HCT116 (cell line): Measurements from ENCODE around the gene YAE1. TPM values are rescaled to one million over a fixed set of nuclear protein-coding genes. Genes with fewer than 3 reads are reported as not detected.

Experiments used
- ATAC-seq: fragments of 200-7000 bp; cut with Tn5 transposase; 2 replicates; pipeline ENCODE4 v1.9.1; 2020; ENCODE audit warnings: mild to moderate bottlenecking, moderate library complexity
- BruUV-seq: library from RNA; stranded (reverse); fragments of 400-500 nt; replicated peaks from 2 replicates; lab custom pipeline; 2021; lab: Mats Ljungman, UMichigan
- CTCF ChIA-PET: fragments of 300-600 bp; sonication (Branson Sonifier 250); formaldehyde crosslinking; loops from one replicate; lab custom pipeline; 2021; ENCODE audit warnings: antibody characterized with exemption; lab: Charles Lee
- POLR2A ChIA-PET: fragments of 300-600, 350-600 bp; sonication (Branson Sonifier 250); formaldehyde crosslinking; loops from one replicate; lab custom pipeline; 2021; ENCODE audit warnings: antibody characterized with exemption; lab: Charles Lee
- RAD21 ChIA-PET, 2 experiments: fragments of 300-600 bp; sonication (Branson Sonifier 250); formaldehyde crosslinking; loops; one replicate each; lab custom pipeline; 2023; ENCODE audit warnings: low total read pairs in 2 of 2; ENCODE audit not compliant: uncharacterized antibody in 2 of 2, unreplicated experiment in 2 of 2, low non-redundant PET in 1 of 2; lab: Charles Lee
- DNase-seq: peaks from one replicate; pipeline ENCODE4 v3.0.0-alpha.2; 2010; ENCODE audit warnings: low read depth, low spot score
- H2AFZ ChIP-seq: fragments of 200-600 bp; shearing (Covaris generic), sonication (generic); 2 replicates; pipeline ENCODE4 v1.6.1; 2017; ENCODE audit warnings: low read depth, mixed run types, mixed read lengths, antibody characterized with exemption, low read length; ENCODE audit not compliant: poor library complexity, severe bottlenecking
- H3K27ac ChIP-seq: 2 replicates; pipeline ENCODE4 v1.5.1; 2012; ENCODE audit warnings: low read depth, low read length
- H3K27me3 ChIP-seq: fragments of 200-600 bp; sonication (generic); 2 replicates; pipeline ENCODE4 v1.6.1; 2016; ENCODE audit warnings: mixed run types, low read length, mixed read lengths; ENCODE audit not compliant: insufficient read depth
- H3K36me3 ChIP-seq, 2 experiments: fragments of 200-500 bp in 1 of 2; fragments of 200-600 bp in 1 of 2; sonication (Bioruptor generic) in 1 of 2; sonication (generic) in 1 of 2; 2 replicates each; pipeline versions ENCODE4 v1.5.1 to v1.6.1; 2014 to 2016; ENCODE audit warnings: low read length in 2 of 2, inconsistent platforms in 1 of 2, mixed read lengths in 1 of 2, mixed run types in 1 of 2; ENCODE audit not compliant: insufficient read depth in 2 of 2, control insufficient read depth in 1 of 2
- H3K4me1 ChIP-seq, 2 experiments: fragments of 200-600 bp in 1 of 2; sonication (generic) in 1 of 2; 2 replicates each; pipeline versions ENCODE4 v1.5.1 to v1.6.1; 2012 to 2017; ENCODE audit warnings: low read length in 2 of 2, inconsistent platforms in 1 of 2, mild to moderate bottlenecking in 1 of 2, mixed read lengths in 1 of 2, mixed run types in 1 of 2, moderate library complexity in 1 of 2; ENCODE audit not compliant: insufficient read depth in 2 of 2, control insufficient read depth in 1 of 2
- H3K4me2 ChIP-seq: fragments of 200-600 bp; sonication (generic); 2 replicates; pipeline ENCODE4 v1.6.1; 2017; ENCODE audit warnings: mixed run types, low read length, mixed read lengths
- H3K4me3 ChIP-seq, 2 experiments: fragments of 200-600 bp in 1 of 2; sonication (generic) in 1 of 2; replicated peaks in 1 of 2; 2 replicates each; pipeline ENCODE4 v1.5.1; 2011 to 2016; ENCODE audit warnings: low read length in 2 of 2, control low read depth in 1 of 2, low read depth in 1 of 2, mild to moderate bottlenecking in 1 of 2, mixed read lengths in 1 of 2, mixed run types in 1 of 2
- H3K79me2 ChIP-seq: fragments of 200-600 bp; sonication (generic); 2 replicates; pipeline ENCODE4 v1.6.1; 2017; ENCODE audit warnings: mild to moderate bottlenecking, mixed run types, low read length, moderate library complexity, mixed read lengths; ENCODE audit not compliant: insufficient read depth
- H3K9ac ChIP-seq: fragments of 200-600 bp; sonication (generic); 2 replicates; pipeline ENCODE4 v1.6.1; 2016; ENCODE audit warnings: low read length, mixed read lengths
- H3K9me2 ChIP-seq: fragments of 200-600 bp; sonication (generic), shearing (Covaris generic); 2 replicates; pipeline ENCODE4 v1.6.1; 2017; ENCODE audit warnings: mixed run types, mild to moderate bottlenecking, moderate library complexity; ENCODE audit not compliant: insufficient read depth
- H3K9me3 ChIP-seq, 2 experiments: fragments of 200-500 bp in 1 of 2; fragments of 200-600 bp in 1 of 2; sonication (Bioruptor generic) in 1 of 2; sonication (generic) in 1 of 2; 2 replicates each; pipeline ENCODE4 v1.6.1; 2014 to 2017; ENCODE audit warnings: low read length in 2 of 2, mixed read lengths in 2 of 2, inconsistent platforms in 1 of 2, low read depth in 1 of 2, mild to moderate bottlenecking in 1 of 2, mixed run types in 1 of 2, moderate library complexity in 1 of 2; ENCODE audit not compliant: control insufficient read depth in 1 of 2, insufficient read depth in 1 of 2
- H4K20me1 ChIP-seq: fragments of 200-600 bp; sonication (generic), shearing (Covaris generic); 2 replicates; pipeline ENCODE4 v1.6.1; 2017; ENCODE audit warnings: mixed run types, mild to moderate bottlenecking, moderate library complexity; ENCODE audit not compliant: insufficient read depth
- CBX3 ChIP-seq: IDR thresholded peaks from 2 replicates; pipeline ENCODE4 v1.6.1; 2012; ENCODE audit warnings: low read depth
- ELF1 ChIP-seq: IDR thresholded peaks from 2 replicates; pipeline ENCODE4 v1.6.1; 2012; ENCODE audit warnings: low read depth, borderline replicate concordance
- EZH2 ChIP-seq: fragments of 200-600 bp; sonication (generic); IDR thresholded peaks from 2 replicates; pipeline ENCODE4 v1.6.1; 2017; ENCODE audit warnings: antibody characterized with exemption, mixed run types
- JUND ChIP-seq: IDR thresholded peaks from 2 replicates; pipeline ENCODE4 v1.6.1; 2012
- SP1 ChIP-seq: IDR thresholded peaks from 2 replicates; pipeline ENCODE4 v1.6.1; 2012; ENCODE audit warnings: low read depth
- SRF ChIP-seq: IDR thresholded peaks from 2 replicates; pipeline ENCODE4 v1.6.1; 2012; ENCODE audit warnings: low read depth
- TCF7L2 ChIP-seq: IDR thresholded peaks from 2 replicates; pipeline ENCODE4 v1.7.0; 2011; ENCODE audit warnings: borderline replicate concordance, inconsistent platforms; ENCODE audit not compliant: insufficient read depth, insufficient read length; ENCODE audit errors: extremely low read depth
- ZFX ChIP-seq: fragments of 450-650 bp; IDR thresholded peaks from 2 replicates; pipeline ENCODE4 v1.6.1; 2017
- intact Hi-C: fragments of 100-400 bp; cut with micrococcal nuclease; formaldehyde crosslinking; loops from 2 replicates; pipeline ENCODE4 v1.10.0; 2022
- total RNA-seq: library from RNA; stranded (reverse); gene quantifications from one replicate; pipeline ENCODE4 v1.2.1, GENCODE V29; 2021; ENCODE audit not compliant: unreplicated experiment
- TF ChIP-seq, protein P1 (sequence below): IDR thresholded peaks from 2 replicates; pipeline ENCODE4 v1.6.1; 2012; ENCODE audit warnings: low read depth
- TF ChIP-seq, protein P2 (sequence below): IDR thresholded peaks from 2 replicates; pipeline ENCODE4 v1.6.1; 2011; ENCODE audit warnings: mild to moderate bottlenecking, low read length, moderate library complexity; ENCODE audit not compliant: insufficient replicate concordance; ENCODE audit errors: extremely low read depth
- TF ChIP-seq, protein P3 (sequence below): IDR thresholded peaks from 2 replicates; pipeline ENCODE4 v1.6.1; 2012

YAE1 gene
- total RNA-seq, 1 experiment from 2014 or later, result 16.9 TPM

DNA sequence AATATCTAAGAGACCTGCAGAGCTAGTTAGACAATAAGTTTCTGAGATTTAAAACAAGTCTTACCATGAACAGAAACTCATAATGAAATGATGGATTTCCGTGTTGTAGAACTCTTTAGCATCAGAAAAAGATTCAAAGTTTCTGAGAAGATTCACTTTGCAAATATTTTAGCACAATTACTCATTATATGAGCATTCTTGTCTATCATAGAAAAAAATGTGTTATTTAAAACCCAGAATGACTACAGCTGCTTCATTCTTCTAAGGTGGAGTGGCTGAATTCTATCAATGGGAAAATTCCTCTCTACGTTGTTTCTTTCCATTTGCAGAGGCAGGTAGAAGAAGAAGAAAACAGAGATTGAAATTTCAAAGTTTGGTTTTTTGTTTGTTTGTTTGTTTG lies 36.1 kb downstream of the YAE1 start:
- no TSS peak for BruUV-seq
- POLR2A ChIA-PET, result no interaction called here
- RAD21 ChIA-PET, result no interaction called here
- no peak overlapping the region for H2AFZ ChIP-seq
- no peaks in the 10 kb centered on the region for H3K9me3 ChIP-seq
- H3K36me3 ChIP-seq, result no peaks in the 10 kb centered on the region
- no peak for DNase-seq
- CTCF ChIA-PET, result no interaction called here
- no peak overlapping the region for H3K4me2 ChIP-seq
- intact Hi-C loops, result no loop called here
- H3K4me1 ChIP-seq, result peaks cover 0 to 10% of the 10 kb centered on the region in 2 experiments; a peak in 2 of 4 replicates
- no peak overlapping the region for H3K9ac ChIP-seq
- no peak overlapping the region for H3K27ac ChIP-seq
- no peak overlapping the region for H3K4me3 ChIP-seq
- H4K20me1 ChIP-seq, result no peaks in the 10 kb centered on the region
- no peaks in the 10 kb centered on the region for H3K79me2 ChIP-seq
- no peaks in the 10 kb centered on the region for H3K9me2 ChIP-seq
- TF ChIP-seq TCF7L2 (no peak), SP1 (no peak), CBX3 (no peak), JUND (no peak), ELF1 (no peak), ZFX (no peak), EZH2 (no peak), SRF (no peak)
- TF ChIP-seq, protein P1, sequence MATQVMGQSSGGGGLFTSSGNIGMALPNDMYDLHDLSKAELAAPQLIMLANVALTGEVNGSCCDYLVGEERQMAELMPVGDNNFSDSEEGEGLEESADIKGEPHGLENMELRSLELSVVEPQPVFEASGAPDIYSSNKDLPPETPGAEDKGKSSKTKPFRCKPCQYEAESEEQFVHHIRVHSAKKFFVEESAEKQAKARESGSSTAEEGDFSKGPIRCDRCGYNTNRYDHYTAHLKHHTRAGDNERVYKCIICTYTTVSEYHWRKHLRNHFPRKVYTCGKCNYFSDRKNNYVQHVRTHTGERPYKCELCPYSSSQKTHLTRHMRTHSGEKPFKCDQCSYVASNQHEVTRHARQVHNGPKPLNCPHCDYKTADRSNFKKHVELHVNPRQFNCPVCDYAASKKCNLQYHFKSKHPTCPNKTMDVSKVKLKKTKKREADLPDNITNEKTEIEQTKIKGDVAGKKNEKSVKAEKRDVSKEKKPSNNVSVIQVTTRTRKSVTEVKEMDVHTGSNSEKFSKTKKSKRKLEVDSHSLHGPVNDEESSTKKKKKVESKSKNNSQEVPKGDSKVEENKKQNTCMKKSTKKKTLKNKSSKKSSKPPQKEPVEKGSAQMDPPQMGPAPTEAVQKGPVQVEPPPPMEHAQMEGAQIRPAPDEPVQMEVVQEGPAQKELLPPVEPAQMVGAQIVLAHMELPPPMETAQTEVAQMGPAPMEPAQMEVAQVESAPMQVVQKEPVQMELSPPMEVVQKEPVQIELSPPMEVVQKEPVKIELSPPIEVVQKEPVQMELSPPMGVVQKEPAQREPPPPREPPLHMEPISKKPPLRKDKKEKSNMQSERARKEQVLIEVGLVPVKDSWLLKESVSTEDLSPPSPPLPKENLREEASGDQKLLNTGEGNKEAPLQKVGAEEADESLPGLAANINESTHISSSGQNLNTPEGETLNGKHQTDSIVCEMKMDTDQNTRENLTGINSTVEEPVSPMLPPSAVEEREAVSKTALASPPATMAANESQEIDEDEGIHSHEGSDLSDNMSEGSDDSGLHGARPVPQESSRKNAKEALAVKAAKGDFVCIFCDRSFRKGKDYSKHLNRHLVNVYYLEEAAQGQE, result no peak
- TF ChIP-seq, protein P2, sequence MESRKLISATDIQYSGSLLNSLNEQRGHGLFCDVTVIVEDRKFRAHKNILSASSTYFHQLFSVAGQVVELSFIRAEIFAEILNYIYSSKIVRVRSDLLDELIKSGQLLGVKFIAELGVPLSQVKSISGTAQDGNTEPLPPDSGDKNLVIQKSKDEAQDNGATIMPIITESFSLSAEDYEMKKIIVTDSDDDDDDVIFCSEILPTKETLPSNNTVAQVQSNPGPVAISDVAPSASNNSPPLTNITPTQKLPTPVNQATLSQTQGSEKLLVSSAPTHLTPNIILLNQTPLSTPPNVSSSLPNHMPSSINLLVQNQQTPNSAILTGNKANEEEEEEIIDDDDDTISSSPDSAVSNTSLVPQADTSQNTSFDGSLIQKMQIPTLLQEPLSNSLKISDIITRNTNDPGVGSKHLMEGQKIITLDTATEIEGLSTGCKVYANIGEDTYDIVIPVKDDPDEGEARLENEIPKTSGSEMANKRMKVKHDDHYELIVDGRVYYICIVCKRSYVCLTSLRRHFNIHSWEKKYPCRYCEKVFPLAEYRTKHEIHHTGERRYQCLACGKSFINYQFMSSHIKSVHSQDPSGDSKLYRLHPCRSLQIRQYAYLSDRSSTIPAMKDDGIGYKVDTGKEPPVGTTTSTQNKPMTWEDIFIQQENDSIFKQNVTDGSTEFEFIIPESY, result no peak
- TF ChIP-seq, protein P3, sequence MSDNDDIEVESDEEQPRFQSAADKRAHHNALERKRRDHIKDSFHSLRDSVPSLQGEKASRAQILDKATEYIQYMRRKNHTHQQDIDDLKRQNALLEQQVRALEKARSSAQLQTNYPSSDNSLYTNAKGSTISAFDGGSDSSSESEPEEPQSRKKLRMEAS, result no peak
- no peaks in the 10 kb centered on the region for H3K27me3 ChIP-seq
- no peak for ATAC-seq
